Measurements from ENCODE around the gene CCDC110.

- no peak for TF ChIP-seq CTCF (IDR thresholded peaks at IDR 0.05)
- no peak for TF ChIP-seq POLR2A (IDR thresholded peaks at IDR 0.05)
Measured at GRCh38 chr4:185441479-185441878, 30.1 kb downstream of the CCDC110 start.

Measured in right lobe of liver (tissue), 4 donors.